ENCODE results near the gene LIMD2. TPM values are rescaled to one million over a fixed set of nuclear protein-coding genes. Genes with fewer than 3 reads are reported as not detected.

Gene LIMD2
- total RNA-seq, 1 experiment from 2014 or later, result 93.5 TPM

DNA sequence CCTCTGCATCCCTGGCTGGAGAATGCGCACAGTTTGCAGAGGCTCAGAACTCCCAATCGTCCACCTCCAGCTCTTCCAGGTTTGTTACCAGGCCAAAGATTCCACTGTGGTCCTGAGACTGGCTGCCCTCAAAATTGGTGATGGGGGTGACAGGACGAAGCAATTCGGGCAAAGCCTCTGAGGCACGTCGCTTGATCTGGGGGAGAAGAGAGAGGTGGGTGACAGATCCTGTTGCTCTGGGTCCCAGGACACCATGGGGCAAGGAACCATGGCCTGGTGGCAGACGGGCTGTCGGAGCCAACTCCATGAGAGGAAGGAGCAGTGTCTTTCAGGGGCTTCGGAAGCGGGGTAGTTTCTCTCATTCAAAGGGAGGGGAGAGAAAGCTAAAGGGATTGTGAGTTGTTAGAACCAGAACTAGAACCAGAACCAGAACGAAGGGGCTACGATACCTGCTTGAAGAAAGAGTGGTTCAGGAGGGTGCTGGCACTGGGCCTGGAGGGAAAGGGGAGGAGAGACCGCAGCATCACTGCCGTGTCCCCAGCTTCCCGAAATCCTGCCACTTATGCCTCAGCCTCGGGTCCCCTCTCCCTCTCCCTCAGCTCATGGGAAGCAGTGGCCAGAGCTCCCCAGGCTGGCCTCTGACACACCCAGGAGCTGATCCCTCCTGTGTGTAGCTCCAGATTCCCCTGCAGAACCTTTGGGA is 3.8 kb upstream of the LIMD2 start:
- H3K4me1 ChIP-seq (ENCODE audit: insufficient read depth, low read length), result no peaks in the 10 kb centered on the region
- no peak overlapping the region for H2BK120ac ChIP-seq (ENCODE audit: low read depth, low read length, poor library complexity, severe bottlenecking)
- no peak overlapping the region for H3K9ac ChIP-seq (ENCODE audit: extremely low read depth, insufficient read length, low read length)
- TF ChIP-seq, protein P1, sequence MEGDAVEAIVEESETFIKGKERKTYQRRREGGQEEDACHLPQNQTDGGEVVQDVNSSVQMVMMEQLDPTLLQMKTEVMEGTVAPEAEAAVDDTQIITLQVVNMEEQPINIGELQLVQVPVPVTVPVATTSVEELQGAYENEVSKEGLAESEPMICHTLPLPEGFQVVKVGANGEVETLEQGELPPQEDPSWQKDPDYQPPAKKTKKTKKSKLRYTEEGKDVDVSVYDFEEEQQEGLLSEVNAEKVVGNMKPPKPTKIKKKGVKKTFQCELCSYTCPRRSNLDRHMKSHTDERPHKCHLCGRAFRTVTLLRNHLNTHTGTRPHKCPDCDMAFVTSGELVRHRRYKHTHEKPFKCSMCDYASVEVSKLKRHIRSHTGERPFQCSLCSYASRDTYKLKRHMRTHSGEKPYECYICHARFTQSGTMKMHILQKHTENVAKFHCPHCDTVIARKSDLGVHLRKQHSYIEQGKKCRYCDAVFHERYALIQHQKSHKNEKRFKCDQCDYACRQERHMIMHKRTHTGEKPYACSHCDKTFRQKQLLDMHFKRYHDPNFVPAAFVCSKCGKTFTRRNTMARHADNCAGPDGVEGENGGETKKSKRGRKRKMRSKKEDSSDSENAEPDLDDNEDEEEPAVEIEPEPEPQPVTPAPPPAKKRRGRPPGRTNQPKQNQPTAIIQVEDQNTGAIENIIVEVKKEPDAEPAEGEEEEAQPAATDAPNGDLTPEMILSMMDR (conservative IDR thresholded peaks at IDR 0.05), result no peak
- H3K56ac ChIP-seq (ENCODE audit: insufficient read length, low read depth, low read length), result no peak overlapping the region
- peaks cover 15% of the 10 kb centered on the region for H3K23me2 ChIP-seq (ENCODE audit: insufficient read length, low read depth, low read length, poor library complexity, severe bottlenecking)
- H2BK20ac ChIP-seq (ENCODE audit: low read depth, low read length, poor library complexity, severe bottlenecking), result no peak overlapping the region
- no peak overlapping the region for H3K4me2 ChIP-seq (ENCODE audit: insufficient read depth, insufficient read length, low read length)
- H3K79me1 ChIP-seq (ENCODE audit: insufficient read depth, low read depth, low read length, poor library complexity, severe bottlenecking), result no peaks in the 10 kb centered on the region
- no peak overlapping the region for H3K4me3 Mint-ChIP-seq
- H3K9me3 Mint-ChIP-seq, result no peaks in the 10 kb centered on the region
- no peak overlapping the region for H3K18ac ChIP-seq (ENCODE audit: insufficient read length, low read depth, low read length)
- no peak overlapping the region for H2BK5ac ChIP-seq (ENCODE audit: insufficient read length, low read length)
- no peak overlapping the region for H3K23ac ChIP-seq (ENCODE audit: insufficient read length, low read depth, low read length)
- H3K27me3 ChIP-seq (ENCODE audit: insufficient read depth, low read length), result no peaks in the 10 kb centered on the region
- H4K5ac ChIP-seq (ENCODE audit: insufficient read length, low read depth, low read length), result no peak overlapping the region
- H3T11ph ChIP-seq (ENCODE audit: low read length), result no peak overlapping the region
- no peak for DNase-seq
- no peak overlapping the region for H3K27ac ChIP-seq (ENCODE audit: insufficient read length, low read depth, low read length)
- H4K20me1 ChIP-seq (ENCODE audit: control insufficient read depth, insufficient read depth, insufficient read length), result no peaks in the 10 kb centered on the region
- H2BK15ac ChIP-seq (ENCODE audit: low read depth, low read length), result no peak overlapping the region
- no peak overlapping the region for H2BK12ac ChIP-seq (ENCODE audit: insufficient read length, low read depth, low read length)
- no peaks in the 10 kb centered on the region for H3K9me3 ChIP-seq (ENCODE audit: control insufficient read depth, low read depth, low read length)
- no peak overlapping the region for H4K8ac ChIP-seq (replicated peaks; ENCODE audit: insufficient read length, low read depth, low read length)
- H3K4me1 Mint-ChIP-seq, result peaks cover 16 to 23% of the 10 kb centered on the region in 2 experiments
- H3K79me2 ChIP-seq (ENCODE audit: insufficient read depth, low read length), result no peaks in the 10 kb centered on the region
- no peak overlapping the region for H3K4ac ChIP-seq (ENCODE audit: low read depth, low read length)
- H4K91ac ChIP-seq (ENCODE audit: insufficient read length, low read depth, low read length), result no peak overlapping the region
- H3K27ac Mint-ChIP-seq, result peak overlapping the region; percentile 19 to 86 (median 43); a peak in 3 of 7 replicates
- no peak overlapping the region; the same call in 1 of the 2 replicates for H3K14ac ChIP-seq (ENCODE audit: insufficient read depth, low read length)
- no peak overlapping the region for H2AFZ ChIP-seq (ENCODE audit: low read length)
- peaks cover 6 to 43% (median 24%) of the 10 kb centered on the region in 3 experiments for H3K36me3 Mint-ChIP-seq (ENCODE audit: insufficient read depth in 1 of 3, low read depth in 3 of 3)
- H2AK5ac ChIP-seq (ENCODE audit: insufficient read length, low read length), result no peak overlapping the region
- no CpG with 5 or more reads among the region's 16 CpGs for WGBS (ENCODE audit: extremely low coverage, insufficient read length, low lambda C conversion rate)
- peaks cover 5% of the 10 kb centered on the region for H3K27me3 Mint-ChIP-seq (ENCODE audit: low read depth)
